HG03139 (cell line): ENCODE results near the gene CYP26A1.

Experiments used
- ATAC-seq: cut with Tn5 transposase; IDR thresholded peaks from one replicate; pipeline ENCODE4 v1.9.1; 2021; ENCODE audit not compliant: unreplicated experiment

The CYP26A1 gene, protein sequence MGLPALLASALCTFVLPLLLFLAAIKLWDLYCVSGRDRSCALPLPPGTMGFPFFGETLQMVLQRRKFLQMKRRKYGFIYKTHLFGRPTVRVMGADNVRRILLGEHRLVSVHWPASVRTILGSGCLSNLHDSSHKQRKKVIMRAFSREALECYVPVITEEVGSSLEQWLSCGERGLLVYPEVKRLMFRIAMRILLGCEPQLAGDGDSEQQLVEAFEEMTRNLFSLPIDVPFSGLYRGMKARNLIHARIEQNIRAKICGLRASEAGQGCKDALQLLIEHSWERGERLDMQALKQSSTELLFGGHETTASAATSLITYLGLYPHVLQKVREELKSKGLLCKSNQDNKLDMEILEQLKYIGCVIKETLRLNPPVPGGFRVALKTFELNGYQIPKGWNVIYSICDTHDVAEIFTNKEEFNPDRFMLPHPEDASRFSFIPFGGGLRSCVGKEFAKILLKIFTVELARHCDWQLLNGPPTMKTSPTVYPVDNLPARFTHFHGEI

DNA sequence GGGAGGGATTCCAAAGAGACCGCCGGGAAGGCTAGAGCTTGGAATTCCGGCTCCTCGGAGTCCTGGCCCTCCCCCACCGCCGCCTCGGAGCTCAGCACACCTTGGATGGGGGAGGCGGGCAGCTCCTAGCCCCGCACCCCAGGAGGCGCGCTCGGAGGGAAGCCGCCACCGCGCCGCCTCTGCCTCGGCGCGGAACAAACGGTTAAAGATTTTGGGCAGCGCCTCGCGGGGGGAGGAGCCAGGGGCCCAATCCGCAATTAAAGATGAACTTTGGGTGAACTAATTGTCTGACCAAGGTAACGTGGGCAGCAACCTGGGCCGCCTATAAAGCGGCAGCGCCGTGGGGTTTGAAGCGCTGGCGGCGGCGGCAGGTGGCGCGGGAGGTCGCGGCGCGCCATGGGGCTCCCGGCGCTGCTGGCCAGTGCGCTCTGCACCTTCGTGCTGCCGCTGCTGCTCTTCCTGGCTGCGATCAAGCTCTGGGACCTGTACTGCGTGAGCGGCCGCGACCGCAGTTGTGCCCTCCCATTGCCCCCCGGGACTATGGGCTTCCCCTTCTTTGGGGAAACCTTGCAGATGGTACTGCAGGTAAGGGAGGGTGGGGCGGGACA is at the start of gene CYP26A1:
Gene CYP26A1 (plus strand): TSS at position 355 of the 608 bp plus-strand sequence. CDS start 42 bp downstream, at position 397.
- no peak for ATAC-seq

DNA sequence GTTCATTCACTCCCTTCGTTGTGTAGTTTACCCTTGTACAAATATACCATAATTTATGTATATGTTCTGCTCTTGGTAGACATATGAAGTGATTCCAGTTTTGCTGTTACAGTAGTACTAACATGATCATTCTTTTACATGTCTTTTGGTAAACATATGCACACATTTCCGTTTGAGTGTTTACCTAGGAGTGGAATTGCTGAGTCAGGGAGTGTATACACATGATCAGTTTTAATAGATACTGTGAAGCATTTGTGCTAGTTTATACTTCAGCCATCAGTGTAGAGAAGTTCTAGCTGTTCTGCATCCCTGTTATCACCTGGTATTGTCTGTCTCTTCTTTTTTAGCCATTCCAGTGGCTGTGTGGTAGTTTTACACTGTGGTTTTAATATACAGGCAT is 47.6 kb upstream of the CYP26A1 start:
- ATAC-seq = no peak

DNA sequence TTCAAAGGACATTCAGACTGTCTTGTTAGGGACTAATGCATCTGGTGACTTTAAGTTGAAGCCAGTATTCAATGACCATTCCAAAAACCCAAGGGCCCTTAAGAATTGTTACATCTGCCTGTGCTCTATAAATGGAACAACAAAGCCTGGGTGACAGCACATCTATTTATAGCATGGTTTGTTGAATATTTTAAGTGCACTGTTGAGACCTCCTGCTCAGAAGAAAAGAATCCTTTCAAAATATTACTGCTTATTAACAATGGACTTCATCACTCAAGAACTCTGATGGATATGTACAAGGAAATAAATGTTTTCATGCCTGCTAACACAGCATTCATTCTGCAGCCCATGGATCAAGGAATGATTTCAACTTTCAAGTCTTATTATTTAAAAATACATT is 46.2 kb upstream of the CYP26A1 start:
- no peak for ATAC-seq

DNA sequence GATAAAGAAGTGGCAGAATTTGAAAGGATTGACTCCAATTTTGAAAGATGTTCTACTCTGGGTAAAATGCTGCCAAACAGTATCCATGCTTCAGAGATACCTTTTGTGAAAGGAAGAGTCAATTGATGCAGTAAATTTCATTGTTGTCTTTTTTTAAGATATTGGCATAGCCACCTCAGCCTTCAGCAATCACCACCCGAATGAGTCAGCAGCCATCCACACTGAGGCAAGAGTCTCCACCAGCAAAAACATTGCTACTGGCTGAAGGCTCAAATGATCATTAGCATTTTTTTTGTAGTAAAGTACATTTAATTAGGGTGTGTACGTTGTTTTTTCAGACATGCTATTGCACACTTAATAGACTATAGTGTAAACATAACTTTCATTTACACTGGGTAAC is 44.8 kb upstream of the CYP26A1 start:
- ATAC-seq = no peak

DNA sequence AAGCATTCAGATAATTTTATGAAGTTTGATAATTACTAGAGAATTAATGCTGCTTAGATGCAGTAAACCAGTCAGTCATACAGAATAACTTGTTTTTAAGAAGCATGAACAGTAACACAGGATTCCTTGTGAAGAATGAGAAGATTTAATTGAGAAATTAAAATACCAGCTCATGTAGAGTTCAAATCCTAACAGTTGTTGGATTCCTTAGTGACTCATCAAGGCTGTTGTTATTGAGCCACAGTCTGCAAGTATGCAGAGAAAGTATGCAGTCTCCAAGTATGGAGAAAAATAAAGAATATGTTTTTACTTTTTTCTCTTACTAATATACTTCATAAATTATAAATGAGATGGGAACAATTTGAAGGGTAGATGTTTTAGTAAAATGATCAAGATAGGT is 43.3 kb upstream of the CYP26A1 start:
- ATAC-seq = no peak

DNA sequence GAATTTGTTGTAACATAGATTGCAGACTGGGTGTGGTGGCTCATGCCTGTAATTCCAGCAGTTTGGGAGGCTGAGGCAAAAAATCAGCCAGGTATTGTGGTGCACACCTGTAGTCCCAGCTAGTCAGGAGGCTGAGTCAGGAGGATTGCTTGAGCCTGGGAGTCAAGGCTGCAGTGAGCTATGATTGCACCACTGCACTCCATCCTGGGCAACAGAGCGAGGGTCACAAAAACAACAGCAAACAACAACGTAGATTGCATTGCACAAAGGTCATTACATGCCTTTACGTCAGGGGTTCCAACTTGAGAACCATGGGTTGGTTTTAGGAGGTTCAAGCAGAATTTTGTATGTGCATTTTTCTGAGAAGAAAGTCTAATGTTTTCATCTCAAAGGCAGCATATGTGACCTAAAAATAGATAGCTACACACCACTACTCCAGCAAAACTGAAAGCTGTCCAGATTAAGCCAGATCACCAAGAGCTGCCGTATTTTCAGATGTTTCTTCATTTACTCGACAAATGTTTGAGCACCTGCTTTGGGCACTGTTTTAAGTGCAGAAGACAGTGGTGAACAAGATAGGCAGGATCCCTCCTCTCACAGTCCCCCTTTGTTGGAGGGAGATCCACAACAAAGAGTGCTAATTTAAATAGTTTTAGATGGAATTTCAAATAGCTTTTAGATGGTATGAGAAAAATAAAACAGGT is 41.4 kb upstream of the CYP26A1 start:
- ATAC-seq = no peak

DNA sequence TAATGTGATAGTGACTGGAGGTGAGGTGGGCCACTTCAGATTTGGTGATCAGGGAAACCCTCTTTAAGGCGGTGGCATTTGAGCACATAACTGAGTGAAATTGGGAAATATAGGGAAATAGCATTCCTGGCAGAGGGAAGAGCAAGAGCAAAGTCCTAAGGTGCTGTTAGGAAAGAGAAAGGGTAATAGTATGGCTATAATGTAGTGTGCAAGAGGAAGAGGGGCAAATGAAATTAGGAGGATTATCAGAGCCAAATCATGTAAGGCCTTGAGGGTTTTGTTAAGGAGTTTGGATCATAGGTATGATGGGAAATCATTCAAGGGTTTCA is 40.9 kb upstream of the CYP26A1 start:
- ATAC-seq = no peak

DNA sequence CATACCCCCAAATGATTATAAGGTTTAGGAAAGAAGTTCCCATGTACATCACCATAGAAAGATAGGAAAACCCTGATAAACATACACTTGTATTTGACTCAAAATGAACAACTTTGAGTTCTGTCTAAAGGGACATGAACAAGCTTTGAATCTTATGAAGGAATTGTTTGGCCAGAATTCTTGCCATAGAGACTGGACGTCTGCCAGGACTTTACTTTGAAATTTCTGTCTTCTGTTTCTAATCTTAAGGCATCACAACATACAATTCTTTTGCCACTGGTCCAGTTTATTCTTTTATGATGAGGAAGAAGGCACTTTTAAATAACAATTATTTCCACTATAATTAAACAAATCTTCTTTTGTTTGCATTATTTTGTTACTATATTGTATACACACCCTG is 39.3 kb upstream of the CYP26A1 start:
- no peak for ATAC-seq

DNA sequence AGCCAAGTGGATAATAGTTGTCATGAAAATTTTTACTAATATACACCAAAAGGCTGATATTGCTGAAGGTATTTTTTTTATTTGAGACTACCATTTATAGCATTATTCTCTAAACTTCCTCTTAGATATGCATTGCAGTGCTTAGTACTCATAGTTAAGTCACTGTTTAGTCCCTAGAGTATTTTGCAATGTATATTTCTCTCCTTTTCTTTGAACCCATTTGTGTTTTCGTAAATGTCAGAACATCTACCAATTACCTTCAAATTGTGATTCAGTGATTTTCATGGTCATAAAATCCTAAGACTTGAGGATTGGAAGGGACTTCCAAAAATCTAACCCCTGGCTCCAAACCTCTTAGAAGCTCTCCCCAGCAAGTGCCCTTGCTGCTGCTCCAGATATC is 34.6 kb upstream of the CYP26A1 start:
- ATAC-seq = no peak

DNA sequence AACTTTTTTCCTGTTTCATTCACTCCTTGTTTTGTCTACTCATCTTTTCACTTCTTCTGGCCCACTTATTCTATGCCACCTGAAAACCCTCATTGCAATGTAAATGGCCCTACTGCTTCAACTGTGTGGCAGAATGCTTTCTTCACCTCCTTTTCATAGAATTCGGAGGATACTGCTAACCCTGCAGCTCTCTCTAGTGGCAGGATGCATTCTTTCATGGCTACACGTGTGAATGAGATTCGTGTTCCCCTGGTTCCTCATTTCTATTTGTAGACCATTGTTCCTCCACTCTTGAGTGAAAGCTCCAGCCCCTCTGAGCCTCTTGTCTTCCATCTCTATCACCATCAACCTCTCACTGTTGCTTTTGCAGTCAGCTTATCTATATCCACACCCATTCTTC is 34.0 kb upstream of the CYP26A1 start:
- no peak for ATAC-seq

DNA sequence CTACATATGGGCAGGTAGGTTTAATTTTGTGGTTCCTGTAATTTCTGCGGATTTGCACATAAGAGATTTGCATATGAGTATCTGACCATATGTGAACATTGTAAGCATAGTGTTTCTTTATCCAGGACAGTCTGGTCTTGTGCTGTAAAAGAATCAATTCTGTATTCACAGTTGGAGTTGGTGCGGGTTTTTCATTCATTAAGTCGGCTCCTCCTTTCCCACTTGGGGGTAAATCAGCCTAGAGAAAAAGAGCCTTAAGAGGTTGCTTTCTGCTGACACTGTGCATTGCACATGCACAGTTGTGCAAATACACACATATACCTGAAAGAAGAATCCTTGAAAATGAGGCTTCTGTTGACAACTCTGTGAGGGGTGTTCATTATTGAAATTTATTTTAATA is 19.2 kb upstream of the CYP26A1 start:
- no peak for ATAC-seq

DNA sequence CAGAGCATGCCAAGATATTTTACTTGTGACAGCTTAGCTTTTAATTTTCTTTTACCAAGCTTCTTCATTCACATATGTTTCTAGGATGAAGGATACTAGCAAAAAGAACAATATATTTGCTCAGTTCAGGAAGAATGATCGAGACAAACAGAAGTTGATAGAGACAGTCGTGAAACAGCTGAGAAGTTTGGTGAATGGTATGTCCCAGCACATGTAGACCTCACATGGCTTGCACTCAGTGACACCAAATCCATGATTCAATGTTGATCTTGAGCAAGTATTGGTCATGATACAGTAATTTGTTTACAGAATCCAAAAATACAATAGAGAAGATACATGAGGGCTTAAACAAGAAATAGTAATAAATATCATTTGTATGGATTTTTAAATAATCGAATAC is 15.6 kb upstream of the CYP26A1 start:
- ATAC-seq = no peak

DNA sequence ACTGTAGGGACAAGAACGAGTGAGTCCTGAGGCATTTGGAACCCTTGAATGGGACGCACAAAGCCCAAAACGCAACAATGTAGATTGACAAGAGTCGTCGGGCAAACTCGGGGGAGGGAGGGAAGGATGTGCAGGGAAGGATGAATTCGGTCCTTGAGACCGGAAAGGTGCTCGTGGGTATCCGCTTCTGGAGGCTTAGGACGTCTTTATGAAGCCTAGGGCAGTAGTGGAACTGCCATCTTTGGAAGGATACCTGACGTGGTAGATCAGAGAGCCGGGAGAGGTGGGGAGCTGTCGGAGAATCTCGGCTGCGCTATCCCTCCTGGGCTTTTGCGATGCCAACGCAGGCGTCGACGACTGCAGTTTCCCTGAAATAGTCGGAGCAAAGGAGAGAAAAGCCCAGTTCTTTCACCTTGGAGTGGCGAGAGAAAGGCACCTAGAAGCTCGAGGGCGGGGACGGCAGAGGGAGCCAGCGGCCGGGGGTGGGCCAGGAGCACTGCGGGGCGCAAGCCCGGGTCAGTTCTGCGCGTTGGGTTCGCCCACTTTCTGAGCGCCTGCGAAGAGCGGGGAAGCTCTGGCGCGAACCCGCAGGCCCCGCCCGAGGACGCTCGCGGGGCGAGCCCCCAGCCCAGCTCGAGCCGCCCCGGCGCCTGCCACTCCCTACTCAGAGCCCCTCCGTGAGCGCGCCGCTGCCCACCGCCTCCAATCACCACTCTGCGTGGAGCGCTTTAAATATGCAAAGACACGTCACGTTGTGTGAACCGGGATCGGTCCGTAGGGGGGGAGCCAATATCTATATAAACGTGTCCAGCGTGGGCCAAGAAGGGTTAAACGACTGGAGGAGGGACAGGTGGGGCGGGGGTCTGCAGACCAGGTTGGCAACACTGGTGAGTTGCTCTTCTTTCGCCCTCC is 13.5 kb upstream of the CYP26A1 start, which contains the start of gene CYP26C1:
Gene CYP26C1 (plus strand): TSS at position 824 of the 912 bp plus-strand sequence. CDS start 466 bp downstream, outside the sequence.
- no peak for ATAC-seq

DNA sequence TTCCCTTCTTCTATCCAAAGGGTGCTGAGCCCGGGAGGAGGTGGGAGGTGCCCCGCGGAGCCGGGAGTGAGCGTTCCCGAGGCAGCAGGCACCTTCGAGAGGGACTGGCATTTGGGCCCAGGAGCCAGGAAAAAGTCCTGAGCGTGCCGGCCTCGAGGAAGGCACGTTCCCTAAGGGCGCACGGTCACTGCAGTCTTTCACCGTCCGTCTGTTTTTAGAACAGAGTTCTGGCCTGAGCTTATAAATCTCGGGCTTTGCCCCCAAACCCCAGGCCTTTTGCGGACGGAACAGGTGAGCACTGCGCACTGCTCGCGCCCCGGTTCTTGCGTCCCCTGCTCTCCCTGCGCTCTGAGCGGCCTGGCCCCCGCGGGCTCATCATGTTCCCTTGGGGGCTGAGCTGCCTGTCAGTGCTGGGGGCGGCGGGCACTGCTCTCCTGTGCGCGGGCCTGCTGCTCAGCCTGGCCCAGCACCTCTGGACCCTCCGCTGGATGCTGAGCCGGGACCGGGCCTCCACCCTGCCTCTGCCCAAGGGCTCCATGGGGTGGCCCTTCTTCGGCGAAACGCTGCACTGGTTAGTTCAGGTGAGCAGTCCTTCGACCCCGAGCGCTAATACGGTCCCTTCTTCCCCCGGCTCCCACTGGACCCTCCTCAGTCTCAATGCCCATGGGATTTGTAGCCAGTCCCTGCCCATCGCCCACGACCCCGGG is 12.7 kb upstream of the CYP26A1 start:
- ATAC-seq = no peak

DNA sequence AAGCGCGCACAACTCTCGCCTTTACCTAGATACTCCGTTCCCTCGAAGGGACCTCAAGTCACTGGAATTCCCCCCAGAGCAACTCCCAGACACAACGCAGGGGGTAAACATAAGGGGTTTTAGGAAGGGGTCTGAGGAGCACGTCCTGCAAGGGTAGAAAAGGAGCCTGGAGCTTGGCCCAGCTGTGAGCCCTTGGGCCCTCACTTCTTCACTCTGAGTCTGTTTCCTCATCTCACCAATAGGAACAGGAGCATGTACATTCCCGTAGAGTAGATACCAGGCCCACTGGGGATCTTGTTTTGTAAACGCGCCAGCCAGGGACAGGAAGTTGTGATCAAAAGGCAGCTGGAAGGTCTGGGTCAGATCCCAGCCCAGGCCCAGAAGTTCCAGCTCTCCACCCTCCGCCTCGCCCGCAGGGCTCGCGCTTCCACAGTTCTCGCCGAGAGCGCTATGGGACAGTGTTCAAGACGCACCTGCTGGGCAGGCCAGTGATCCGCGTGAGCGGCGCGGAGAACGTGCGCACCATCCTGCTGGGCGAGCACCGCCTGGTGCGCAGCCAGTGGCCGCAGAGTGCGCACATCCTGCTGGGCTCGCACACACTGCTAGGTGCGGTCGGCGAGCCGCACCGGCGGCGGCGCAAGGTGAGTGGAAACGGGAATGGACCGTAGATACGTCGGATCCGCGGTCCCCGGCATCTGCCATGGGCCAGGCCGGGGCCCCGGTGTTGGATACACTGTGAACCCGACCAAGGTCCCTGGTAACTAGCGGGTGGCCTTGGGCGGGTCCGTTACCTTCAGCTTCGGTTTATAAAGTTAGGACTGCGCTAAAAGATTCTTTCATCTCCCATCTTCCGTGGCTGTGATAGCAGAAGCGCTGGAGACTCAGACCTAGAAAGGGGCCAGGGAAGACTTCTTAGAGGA is 11.8 kb upstream of the CYP26A1 start:
- no peak for ATAC-seq

DNA sequence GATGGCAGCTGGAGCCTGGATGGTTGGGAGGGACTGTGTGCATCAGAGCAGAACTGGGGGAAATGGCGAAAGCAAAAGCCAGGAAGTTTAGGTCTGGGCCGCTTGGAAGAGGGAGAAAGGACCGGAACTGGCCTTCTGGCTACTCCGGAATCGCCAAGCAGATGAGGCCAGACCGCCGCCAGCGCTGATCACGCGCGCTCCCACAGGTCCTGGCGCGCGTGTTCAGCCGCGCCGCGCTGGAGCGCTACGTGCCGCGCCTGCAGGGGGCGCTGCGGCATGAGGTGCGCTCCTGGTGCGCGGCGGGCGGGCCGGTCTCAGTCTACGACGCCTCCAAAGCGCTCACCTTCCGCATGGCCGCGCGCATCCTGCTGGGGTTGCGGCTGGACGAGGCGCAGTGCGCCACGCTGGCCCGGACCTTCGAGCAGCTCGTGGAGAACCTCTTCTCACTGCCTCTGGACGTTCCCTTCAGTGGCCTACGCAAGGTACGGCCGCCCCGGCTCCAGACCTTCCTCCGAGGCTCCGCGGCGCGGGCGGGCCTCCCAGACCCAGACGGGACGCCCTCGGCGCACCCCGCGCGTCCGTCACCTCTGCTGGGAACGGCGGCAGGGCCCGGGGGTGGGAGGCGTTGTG is 11.1 kb upstream of the CYP26A1 start:
- ATAC-seq = no peak

DNA sequence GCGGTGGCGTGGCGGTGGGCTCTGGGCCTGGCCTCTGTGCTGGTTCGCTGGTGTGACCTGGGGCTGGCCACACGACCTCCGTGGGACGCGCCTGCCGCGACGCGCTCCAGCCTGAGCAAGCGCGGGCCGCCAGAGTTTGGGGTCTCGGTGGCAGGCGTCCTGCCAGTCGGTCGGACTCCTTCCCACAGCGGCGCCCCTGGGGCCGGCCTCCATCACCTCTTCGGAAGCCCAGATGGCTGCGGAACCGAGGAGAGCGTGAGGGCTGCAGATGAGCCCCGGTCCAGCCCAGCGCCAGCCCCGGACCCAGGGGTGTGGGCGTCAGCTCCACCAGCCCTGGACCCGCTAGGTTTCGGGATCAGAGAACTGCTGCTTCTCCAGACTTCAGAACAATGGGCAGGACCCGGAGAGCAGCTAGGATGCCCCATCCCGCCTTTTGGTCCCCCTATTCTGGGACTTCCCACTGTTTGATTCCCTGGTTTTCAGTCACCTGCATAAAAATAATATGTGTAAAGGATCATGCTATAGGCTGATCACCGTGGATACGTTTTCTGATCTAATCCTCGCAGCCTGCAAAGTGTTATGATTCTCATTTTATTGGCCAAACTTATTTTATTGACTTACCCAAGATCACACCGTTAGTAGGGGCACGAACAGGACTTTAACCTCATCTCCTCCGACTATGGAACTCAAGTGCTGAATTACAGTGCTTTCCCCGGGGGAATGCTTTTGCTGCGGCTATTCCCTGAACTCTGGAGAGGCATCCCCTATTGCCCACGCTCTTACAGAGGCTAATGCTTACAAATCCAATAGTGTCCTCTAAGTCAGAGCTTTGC is 10.3 kb upstream of the CYP26A1 start:
- ATAC-seq = no peak
